Testis (tissue), 2 donors: ENCODE measurements around the gene MYL6B.
A peak's percentile ranks its signal among the peaks of the same experiment; 100 is the strongest.

Source experiments
- CTCF ChIP-seq, 3 experiments: fragments of 450-650 bp in 2 of 3; fragments of 200-600 bp in 1 of 3; sonication (generic) in 1 of 3; IDR thresholded peaks; one replicate each; pipeline ENCODE4 v1.5.1; 2016 to 2019; ENCODE audit warnings: antibody characterized with exemption in 3 of 3, mild to moderate bottlenecking in 2 of 3, moderate library complexity in 1 of 3
- POLR2A ChIP-seq: fragments of 450-650 bp; IDR thresholded peaks from one replicate; pipeline ENCODE4 v1.6.1; 2017; ENCODE audit warnings: antibody characterized with exemption, mild to moderate bottlenecking, moderate library complexity

DNA sequence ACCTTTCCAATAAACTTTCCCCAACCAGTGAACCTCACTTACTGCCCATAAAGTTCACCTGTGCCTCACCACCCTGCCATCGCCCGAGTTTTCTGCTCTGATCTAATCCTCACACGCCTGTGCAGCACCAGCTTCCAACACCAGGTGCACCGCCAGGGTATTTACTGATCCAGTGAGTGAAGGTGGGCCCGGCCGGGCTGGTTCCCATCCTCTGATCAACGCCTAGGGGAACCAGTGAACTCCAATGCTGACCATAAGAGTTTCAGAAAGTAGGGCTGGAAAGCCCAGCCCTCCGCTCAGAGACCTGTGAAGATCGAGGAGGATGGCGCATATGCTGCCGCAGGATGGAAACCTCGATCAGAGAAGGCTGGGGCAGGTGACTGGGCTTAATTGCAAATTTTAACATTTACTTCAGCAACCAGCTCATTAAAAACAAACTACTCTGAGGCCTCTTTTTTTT is 685 bp upstream of the MYL6B start:
- TF ChIP-seq CTCF (IDR thresholded peaks at IDR 0.05) (peak; percentile 37 to 60 (median 50)), POLR2A (no peak)
